ENCODE measurements around the gene LMX1A.

Gene LMX1A

GRCh38 chr1:165355977-165356811, at the start of gene LMX1A:
Gene LMX1A (minus strand): TSS chr1:165356715. CDS start chr1:165355559, 1,156 bp downstream.
- peak in 2 of 10 donors; percentile 64 to 80 for DNase-seq
- intact Hi-C loops (cut with DNase I): no loop called here

- DNase-seq: peak in 3 of 10 donors; percentile 16 to 29 (median 17)
These were observed 47.4 kb upstream of the LMX1A start for GRCh38 chr1:165403835-165404482.

GRCh38 chr1:165402517-165403111, 46.1 kb upstream of the LMX1A start:
- intact Hi-C loops (cut with DNase I): no loop called here
- no peak for DNase-seq

More at GRCh38 chr1:165403835-165404482, 47.4 kb upstream of the LMX1A start:
- intact Hi-C loops (cut with DNase I): no loop called here

- intact Hi-C loops (cut with DNase I): no loop called here
- no peak for DNase-seq
These were observed 41.4 kb upstream of the LMX1A start for GRCh38 chr1:165397944-165398343.

- intact Hi-C loops (cut with DNase I): no loop called here
- no peak for DNase-seq
These were observed 39.4 kb upstream of the LMX1A start for GRCh38 chr1:165395901-165396300.

- intact Hi-C loops (cut with DNase I): no loop called here
- DNase-seq: no peak
These were observed 39.0 kb upstream of the LMX1A start for GRCh38 chr1:165395478-165395877.

GRCh38 chr1:165392634-165393571, 36.4 kb upstream of the LMX1A start:
- DNase-seq: peak; percentile 55 to 96 (median 78)
- intact Hi-C loops (cut with DNase I): loop anchor here (1.0 kb wide), 1 partner anchor 200 kb away; no protein-coding TSS in a partner anchor

GRCh38 chr1:165389609-165390008, 33.1 kb upstream of the LMX1A start:
- intact Hi-C loops (cut with DNase I): loop anchor here (10.0 kb wide), 1 partner anchor 525 kb away; no protein-coding TSS in a partner anchor
- no peak for DNase-seq

- DNase-seq: no peak
- intact Hi-C loops (cut with DNase I): loop anchor here (10.0 kb wide), 1 partner anchor 527 kb away; no protein-coding TSS in a partner anchor
These were observed 31.4 kb upstream of the LMX1A start for GRCh38 chr1:165387961-165388360.

GRCh38 chr1:165387505-165387904, 31.0 kb upstream of the LMX1A start:
- intact Hi-C loops (cut with DNase I): loop anchor here (10.0 kb wide), 1 partner anchor 527 kb away; no protein-coding TSS in a partner anchor
- no peak for DNase-seq

GRCh38 chr1:165383599-165384405, 27.3 kb upstream of the LMX1A start:
- intact Hi-C loops (cut with DNase I): loop anchor here (10.0 kb wide), 1 partner anchor 531 kb away; no protein-coding TSS in a partner anchor
- DNase-seq: no peak

GRCh38 chr1:165383067-165383466, 26.6 kb upstream of the LMX1A start:
- peak in 8 of 10 donors; percentile 21 to 91 (median 35) for DNase-seq
- intact Hi-C loops (cut with DNase I): loop anchor here (10.0 kb wide), 1 partner anchor 532 kb away; no protein-coding TSS in a partner anchor

- no peak for DNase-seq
- intact Hi-C loops (cut with DNase I): loop anchor here (10.0 kb wide), 1 partner anchor 533 kb away; no protein-coding TSS in a partner anchor
These were observed 25.4 kb upstream of the LMX1A start for GRCh38 chr1:165381745-165382505.

GRCh38 chr1:165376811-165377311, 20.3 kb upstream of the LMX1A start:
- DNase-seq: no peak
- intact Hi-C loops (cut with DNase I): no loop called here

- intact Hi-C loops (cut with DNase I): no loop called here
- DNase-seq: peak; percentile 34 to 91 (median 54)
These were observed 19.7 kb upstream of the LMX1A start for GRCh38 chr1:165376041-165376810.

- intact Hi-C loops (cut with DNase I): no loop called here
- DNase-seq: no peak
These were observed 19.1 kb upstream of the LMX1A start for GRCh38 chr1:165375623-165376022.

GRCh38 chr1:165371588-165372225, 15.2 kb upstream of the LMX1A start:
- intact Hi-C loops (cut with DNase I): no loop called here
- no peak for DNase-seq

All from posterior cingulate gyrus (tissue), 11 donors.